K562 (cell line): Measurements from ENCODE around the gene DCXR. TPM values are rescaled to one million over a fixed set of nuclear protein-coding genes. Genes with fewer than 3 reads are reported as not detected.

Experiments
- ATAC-seq: fragments of 200-7000 bp; cut with Tn5 transposase; 3 replicates; pipeline ENCODE4 v1.9.1; 2020; ENCODE audit warnings: moderate library complexity
- BruUV-seq: library from RNA; stranded (reverse); fragments of 400-500 nt; replicated peaks from 2 replicates; lab custom pipeline; 2021; lab: Mats Ljungman, UMichigan
- CTCF ChIA-PET: fragments of 300-600 bp; formaldehyde crosslinking; extraction: SDS; loops from one replicate; lab custom pipeline; 2021; ENCODE audit warnings: low intra/inter-chr PET ratio; lab: Yijun Ruan, JAX
- POLR2A ChIA-PET: fragments of 300-600, 350-650 bp; sonication (Branson Sonifier 250); formaldehyde crosslinking; extraction: SDS; loops from one replicate; lab custom pipeline; 2021; ENCODE audit warnings: antibody characterized with exemption, inconsistent platforms; lab: Yijun Ruan, JAX
- DNase-seq, 4 experiments: peaks; one replicate each; pipeline versions ENCODE4 v3.0.0 to v3.0.0-alpha.2; 2011 to 2018; ENCODE audit warnings: low spot score in 3 of 4, mixed read lengths in 3 of 4; ENCODE audit errors: extremely low read depth in 1 of 4
- FAIRE-seq: peaks from 2 replicates; lab custom pipeline; 2011; peaks lifted over from hg19 to GRCh38; lab: Jason Lieb, UNC
- H2AFZ ChIP-seq: 2 replicates; pipeline ENCODE4 v1.6.0; 2011; ENCODE audit warnings: low read depth, low read length, control low read depth, inconsistent platforms
- H3K27ac ChIP-seq: fragments of 200-600 bp; 3 replicates; pipeline ENCODE4 v1.8.0; 2011; ENCODE audit warnings: low read depth, mild to moderate bottlenecking, control low read depth, inconsistent platforms, low read length, moderate library complexity, mixed read lengths; ENCODE audit errors: extremely low read depth
- H3K27me3 ChIP-seq, 2 experiments: fragments of 300-600 bp in 1 of 2; 2 replicates in 1 of 2; 3 replicates in 1 of 2; pipeline versions ENCODE4 v1.6.0 to v1.8.0; 2011; ENCODE audit warnings: inconsistent platforms in 2 of 2, low read length in 2 of 2, mild to moderate bottlenecking in 1 of 2, mixed read lengths in 1 of 2, moderate library complexity in 1 of 2; ENCODE audit not compliant: control insufficient read depth in 2 of 2, insufficient read depth in 2 of 2
- H3K36me3 ChIP-seq: fragments of 300-600 bp; 3 replicates; pipeline ENCODE4 v1.8.0; 2011; ENCODE audit warnings: mild to moderate bottlenecking, low read length, inconsistent platforms; ENCODE audit not compliant: control insufficient read depth, insufficient read depth
- H3K4me1 ChIP-seq, 2 experiments: fragments of 200-600 bp in 1 of 2; replicated peaks in 1 of 2; 2 replicates in 1 of 2; 3 replicates in 1 of 2; pipeline versions ENCODE4 v1.5.1 to v1.8.0; 2011; ENCODE audit warnings: inconsistent platforms in 2 of 2, low read length in 2 of 2, mild to moderate bottlenecking in 1 of 2, mixed read lengths in 1 of 2, moderate library complexity in 1 of 2; ENCODE audit not compliant: control insufficient read depth in 2 of 2, insufficient read depth in 2 of 2
- H3K4me2 ChIP-seq: 2 replicates; pipeline ENCODE4 v1.6.1; 2011; ENCODE audit warnings: low read length, control low read depth, inconsistent platforms, mixed read lengths; ENCODE audit not compliant: insufficient read depth
- H3K4me3 ChIP-seq: fragments of 200-600 bp; sonication (generic), shearing (Covaris generic); 2 replicates; pipeline ENCODE4 v1.5.1; 2016; ENCODE audit warnings: control low read depth, inconsistent platforms
- H3K79me2 ChIP-seq: fragments of 200-600 bp; 3 replicates; pipeline ENCODE4 v1.8.0; 2011; ENCODE audit warnings: low read length, inconsistent platforms; ENCODE audit not compliant: control insufficient read depth, insufficient read depth
- H3K9ac ChIP-seq, 2 experiments: 2 replicates each; pipeline versions ENCODE4 v1.6.0 to v1.6.1; 2011; ENCODE audit warnings: low read depth in 2 of 2, low read length in 2 of 2, control low read depth in 1 of 2, inconsistent platforms in 1 of 2, mild to moderate bottlenecking in 1 of 2, mixed read lengths in 1 of 2; ENCODE audit not compliant: insufficient read depth in 1 of 2
- H3K9me1 ChIP-seq: one replicate; pipeline ENCODE4 v1.6.0; 2011; ENCODE audit warnings: inconsistent platforms, mild to moderate bottlenecking, low read length, moderate library complexity; ENCODE audit not compliant: control insufficient read depth, insufficient read depth
- H3K9me3 ChIP-seq: replicated peaks from 2 replicates; pipeline ENCODE4 v1.5.1; 2011; ENCODE audit warnings: low read depth, low read length, inconsistent platforms; ENCODE audit not compliant: control insufficient read depth, insufficient read depth
- H4K20me1 ChIP-seq: replicated peaks from 2 replicates; pipeline ENCODE4 v1.6.1; 2011; ENCODE audit warnings: low read length, inconsistent platforms, mixed read lengths; ENCODE audit not compliant: control insufficient read depth, insufficient read depth
- HLTF ChIP-seq: fragments of 450-650 bp; IDR thresholded peaks from 2 replicates; pipeline ENCODE4 v1.6.1; 2016
- NFE2 ChIP-seq: IDR thresholded peaks from 2 replicates; pipeline ENCODE4 v1.6.1; 2014; ENCODE audit warnings: antibody characterized with exemption, low read depth
- NFRKB ChIP-seq: fragments of 450-650 bp; IDR thresholded peaks from 2 replicates; pipeline ENCODE4 v1.6.1; 2016; ENCODE audit warnings: low read depth
- NRF1 ChIP-seq, 2 experiments: fragments of 450-650 bp; IDR thresholded peaks in 1 of 2; conservative IDR thresholded peaks in 1 of 2; 2 replicates each; pipeline ENCODE4 v1.6.1; 2014; ENCODE audit warnings: mild to moderate bottlenecking in 2 of 2
- PHTF2 ChIP-seq: fragments of 250-450 bp; sonication (Bioruptor Pico); IDR thresholded peaks from 2 replicates; pipeline ENCODE4 v1.5.0; 2021; ENCODE audit warnings: mild to moderate bottlenecking
- PYGO2 ChIP-seq: fragments of 450-650 bp; IDR thresholded peaks from 2 replicates; pipeline ENCODE4 v1.6.1; 2016; ENCODE audit warnings: mild to moderate bottlenecking, missing genetic modification characterization, moderate library complexity, missing compliant biosample characterization
- SMARCA5 ChIP-seq: fragments of 450-650 bp; IDR thresholded peaks from 2 replicates; pipeline ENCODE4 v1.6.1; 2016
- SMARCC2 ChIP-seq: fragments of 450-650 bp; IDR thresholded peaks from 2 replicates; pipeline ENCODE4 v1.6.1; 2017; ENCODE audit warnings: antibody characterized with exemption, moderate library complexity, mild to moderate bottlenecking, low read depth
- TOE1 ChIP-seq, 2 experiments: fragments of 450-650 bp in 1 of 2; sonication (generic) in 1 of 2; formaldehyde crosslinking in 1 of 2; IDR thresholded peaks; 2 replicates each; pipeline versions ENCODE4 v1.7.1 to v1.8.0; 2016 to 2022; ENCODE audit warnings: borderline replicate concordance in 2 of 2, mild to moderate bottlenecking in 2 of 2, antibody characterized with exemption in 1 of 2, inconsistent platforms in 1 of 2, low read depth in 1 of 2, missing genetic modification reagents in 1 of 2, moderate library complexity in 1 of 2
- U2AF2 ChIP-seq: fragments of 200-400 bp; formaldehyde crosslinking; optimal IDR thresholded peaks from 2 replicates; pipeline ENCODE3; 2017; ENCODE audit warnings: low read depth, mild to moderate bottlenecking, low read length
- YBX1 ChIP-seq: fragments of 450-650 bp; IDR thresholded peaks from 2 replicates; pipeline ENCODE4 v1.7.1; 2016; ENCODE audit warnings: mild to moderate bottlenecking
- ZNF263 ChIP-seq: sonication (generic); formaldehyde crosslinking; IDR thresholded peaks from 2 replicates; pipeline ENCODE4 v1.8.0; 2022; ENCODE audit warnings: mild to moderate bottlenecking, missing genetic modification reagents, borderline replicate concordance
- ZNF77 ChIP-seq: fragments of 250-450 bp; sonication (Bioruptor Pico); IDR thresholded peaks from 2 replicates; pipeline ENCODE4 v1.5.0; 2020
- ZNF780A ChIP-seq: fragments of 250-450 bp; sonication (Bioruptor Pico); IDR thresholded peaks from 2 replicates; pipeline ENCODE4 v1.5.0; 2021; ENCODE audit warnings: mild to moderate bottlenecking
- WGBS: fragments of 100-300 bp; shearing (Covaris generic); methylation state at CpG from one replicate; pipeline ENCODE4 v1.1.6; 2016; ENCODE audit warnings: low coverage, mixed read lengths; ENCODE audit not compliant: insufficient coverage; ENCODE audit errors: missing lambda C conversion rate; 5-methylcytosine and 5-hydroxymethylcytosine counted together
- in situ Hi-C: fragments of 300-500 bp; cut with MboI; formaldehyde crosslinking; loops from 4 replicates; pipeline ENCODE4 v1.15.0; 2018; ENCODE audit warnings: inconsistent platforms, mixed read lengths
- intact Hi-C: fragments of 100-400 bp; cut with micrococcal nuclease; formaldehyde crosslinking; loops from 2 replicates; pipeline ENCODE4 v1.14.2; 2022
- polyA plus RNA-seq, 8 experiments: library from polyadenylated mRNA; depleted of rRNA in 4 of 8; stranded (reverse) in 5 of 8; unstranded in 3 of 8; fragments of >200 nt; fragmentation: Nextera tagmentation in 2 of 8; fragmentation: Illumina TruSeq in 1 of 8; extraction: Ambion mirVana in 2 of 8; extraction: Trizol in 1 of 8; gene quantifications; 2 replicates each; pipeline versions ENCODE4 v1.2.1 to v1.2.3, GENCODE V29; 2011 to 2014; ENCODE audit warnings: inconsistent platforms in 1 of 8, missing spikeins in 1 of 8
- total RNA-seq, 7 experiments: library from RNA; depleted of rRNA in 6 of 7; stranded (reverse); fragments of >200 nt in 6 of 7; fragmentation: Illumina TruSeq in 2 of 7; extraction: Trizol in 2 of 7; gene quantifications; 2 replicates each; pipeline versions ENCODE4 v1.2.1 to v1.2.3, GENCODE V29; 2011 to 2021; ENCODE audit warnings: low replicate concordance in 1 of 7
- TF ChIP-seq, protein P1 (sequence below): fragments of 250-450 bp; sonication (Bioruptor Pico); IDR thresholded peaks from 2 replicates; pipeline ENCODE4 v1.5.0; 2020; ENCODE audit warnings: mild to moderate bottlenecking, borderline replicate concordance

The DCXR gene
- total and polyA plus RNA-seq, 9 of the 15 experiments (the other 6 are each of a cell fraction or from before 2014, with no cell fraction given) = 21.3 to 274 (median 156) TPM

- in situ Hi-C loops = no loop called here
Measured at GRCh38 chr17:82039695-82040299, 2.3 kb upstream of the DCXR start.

More at GRCh38 chr17:82039695-82040299, 2.3 kb upstream of the DCXR start:
- Histone ChIP-seq H3K4me2 (no peak overlapping the region), H3K9ac (peak overlapping the region in 1 of 2 experiments; percentile 82; a peak in 2 of 4 replicates), H3K79me2 (peaks cover 22% of the 10 kb centered on the region), H3K27me3 (no peaks in the 10 kb centered on the region), H2AFZ (no peak overlapping the region), H3K9me3 (no peaks in the 10 kb centered on the region), H3K4me3 (no peak overlapping the region), H3K4me1 (peaks cover 21 to 59% of the 10 kb centered on the region in 2 experiments; a peak in 4 of 5 replicates), H3K27ac (no peak overlapping the region), H3K36me3 (peaks cover 20% of the 10 kb centered on the region; the same call in 2 of the 3 replicates), H3K9me1 (peaks cover 6% of the 10 kb centered on the region), H4K20me1 (peaks cover 21% of the 10 kb centered on the region; the same call in 1 of the 2 replicates)
- ChIA-PET CTCF (no interaction called here), POLR2A (interaction anchor here (0.6 to 1.2 kb wide), 2 partner anchors 11 to 74 kb away, joined by 3 to 7 read pairs; no protein-coding TSS in a partner anchor)
- no peak for FAIRE-seq
- 88% methylated on average over 8 of the region's 8 CpGs for WGBS
- no peak for TF ChIP-seq NFRKB
- TF ChIP-seq SMARCA5 = no peak
- TF ChIP-seq, protein P1, sequence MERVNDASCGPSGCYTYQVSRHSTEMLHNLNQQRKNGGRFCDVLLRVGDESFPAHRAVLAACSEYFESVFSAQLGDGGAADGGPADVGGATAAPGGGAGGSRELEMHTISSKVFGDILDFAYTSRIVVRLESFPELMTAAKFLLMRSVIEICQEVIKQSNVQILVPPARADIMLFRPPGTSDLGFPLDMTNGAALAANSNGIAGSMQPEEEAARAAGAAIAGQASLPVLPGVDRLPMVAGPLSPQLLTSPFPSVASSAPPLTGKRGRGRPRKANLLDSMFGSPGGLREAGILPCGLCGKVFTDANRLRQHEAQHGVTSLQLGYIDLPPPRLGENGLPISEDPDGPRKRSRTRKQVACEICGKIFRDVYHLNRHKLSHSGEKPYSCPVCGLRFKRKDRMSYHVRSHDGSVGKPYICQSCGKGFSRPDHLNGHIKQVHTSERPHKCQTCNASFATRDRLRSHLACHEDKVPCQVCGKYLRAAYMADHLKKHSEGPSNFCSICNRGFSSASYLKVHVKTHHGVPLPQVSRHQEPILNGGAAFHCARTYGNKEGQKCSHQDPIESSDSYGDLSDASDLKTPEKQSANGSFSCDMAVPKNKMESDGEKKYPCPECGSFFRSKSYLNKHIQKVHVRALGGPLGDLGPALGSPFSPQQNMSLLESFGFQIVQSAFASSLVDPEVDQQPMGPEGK (CRISPR knock-in tag) = no peak
- TF ChIP-seq TOE1 (IDR thresholded peaks at IDR 0.05; ENCODE audit: borderline replicate concordance) = no peak
- TF ChIP-seq TOE1 (CRISPR knock-in tag; IDR thresholded peaks at IDR 0.05; ENCODE audit: borderline replicate concordance, low read depth) = no peak
- TF ChIP-seq U2AF2 = no peak
- TF ChIP-seq NRF1 (conservative IDR thresholded peaks at IDR 0.05 in 1 of 2, IDR thresholded peaks at IDR 0.05 in 1 of 2) = no peak
- no peak for TF ChIP-seq NFE2
- TF ChIP-seq YBX1 = no peak
- TF ChIP-seq PHTF2 = no peak
- no peak for TF ChIP-seq HLTF
- no peak for TF ChIP-seq ZNF77 (CRISPR knock-in tag)
- TF ChIP-seq PYGO2 (tag) = no peak
- no peak for TF ChIP-seq SMARCC2
- no peak for TF ChIP-seq ZNF780A (CRISPR knock-in tag)
- no peak for TF ChIP-seq ZNF263 (CRISPR knock-in tag)
- BruUV-seq = no TSS peak
- no peak for ATAC-seq
- intact Hi-C loops = loop anchor here (10.0 kb wide), 1 partner anchor 305 kb away; no protein-coding TSS in a partner anchor
- no peak for DNase-seq
